ENCODE measurements around the gene TOP3B.
"Not testable (repeated sequence)": the region's sequence is repeated elsewhere in the genome, so short reads cannot be mapped to it uniquely, and the experiment has no call there.

TOP3B gene

DNA sequence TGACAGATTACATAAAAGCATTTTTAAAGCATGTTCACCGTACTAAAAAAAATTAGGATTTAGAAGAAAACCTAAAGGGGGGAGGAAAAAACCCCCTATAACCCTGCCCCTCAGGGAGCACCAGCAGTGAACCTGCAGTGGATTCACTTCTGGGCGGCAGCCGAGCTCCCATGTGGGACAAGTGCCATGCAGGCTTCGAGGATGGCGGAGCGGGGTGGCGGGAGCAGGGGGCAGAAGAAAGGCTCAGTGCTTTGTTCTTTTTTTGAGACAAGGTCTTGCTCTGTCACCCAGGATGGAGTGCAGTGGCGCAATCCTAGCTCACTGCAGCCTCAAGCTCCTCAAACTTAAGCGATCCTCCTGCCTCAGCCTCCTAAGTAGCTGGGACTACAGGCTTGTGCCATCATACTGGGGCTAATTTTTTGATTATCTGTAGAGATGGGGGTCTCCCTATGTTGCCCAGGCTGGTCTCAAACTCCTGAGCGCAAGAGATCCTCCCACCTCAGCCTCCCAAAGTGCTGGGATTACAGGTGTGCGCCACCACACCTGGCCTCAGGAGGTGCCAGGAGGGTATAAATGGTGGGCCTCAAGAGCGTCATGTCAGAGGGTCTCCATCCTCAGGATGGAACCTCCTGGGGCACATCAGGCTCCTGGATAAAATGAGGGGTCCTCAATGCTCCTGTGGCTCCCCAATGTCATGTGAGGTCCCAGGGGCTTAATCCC lies 64.0 kb downstream of the TOP3B start:
- no peak overlapping the region for H3K4me3 ChIP-seq (ENCODE audit: low read depth, low read length)
- DNase-seq = no peak
- H3K36me3 ChIP-seq (replicated peaks) = no peaks in the 10 kb centered on the region
- in situ Hi-C loops (cut with HindIII; ENCODE audit: low pct_ligation_motif_present, low sequenced_read_pairs) = no loop called here
- H3K27me3 ChIP-seq (replicated peaks) = no peaks in the 10 kb centered on the region
- TF ChIP-seq, protein P1, sequence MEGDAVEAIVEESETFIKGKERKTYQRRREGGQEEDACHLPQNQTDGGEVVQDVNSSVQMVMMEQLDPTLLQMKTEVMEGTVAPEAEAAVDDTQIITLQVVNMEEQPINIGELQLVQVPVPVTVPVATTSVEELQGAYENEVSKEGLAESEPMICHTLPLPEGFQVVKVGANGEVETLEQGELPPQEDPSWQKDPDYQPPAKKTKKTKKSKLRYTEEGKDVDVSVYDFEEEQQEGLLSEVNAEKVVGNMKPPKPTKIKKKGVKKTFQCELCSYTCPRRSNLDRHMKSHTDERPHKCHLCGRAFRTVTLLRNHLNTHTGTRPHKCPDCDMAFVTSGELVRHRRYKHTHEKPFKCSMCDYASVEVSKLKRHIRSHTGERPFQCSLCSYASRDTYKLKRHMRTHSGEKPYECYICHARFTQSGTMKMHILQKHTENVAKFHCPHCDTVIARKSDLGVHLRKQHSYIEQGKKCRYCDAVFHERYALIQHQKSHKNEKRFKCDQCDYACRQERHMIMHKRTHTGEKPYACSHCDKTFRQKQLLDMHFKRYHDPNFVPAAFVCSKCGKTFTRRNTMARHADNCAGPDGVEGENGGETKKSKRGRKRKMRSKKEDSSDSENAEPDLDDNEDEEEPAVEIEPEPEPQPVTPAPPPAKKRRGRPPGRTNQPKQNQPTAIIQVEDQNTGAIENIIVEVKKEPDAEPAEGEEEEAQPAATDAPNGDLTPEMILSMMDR (IDR thresholded peaks at IDR 0.05; ENCODE audit: low read depth, low read length, missing control alignments) = no peak
- H3K27ac ChIP-seq = no peak overlapping the region

DNA sequence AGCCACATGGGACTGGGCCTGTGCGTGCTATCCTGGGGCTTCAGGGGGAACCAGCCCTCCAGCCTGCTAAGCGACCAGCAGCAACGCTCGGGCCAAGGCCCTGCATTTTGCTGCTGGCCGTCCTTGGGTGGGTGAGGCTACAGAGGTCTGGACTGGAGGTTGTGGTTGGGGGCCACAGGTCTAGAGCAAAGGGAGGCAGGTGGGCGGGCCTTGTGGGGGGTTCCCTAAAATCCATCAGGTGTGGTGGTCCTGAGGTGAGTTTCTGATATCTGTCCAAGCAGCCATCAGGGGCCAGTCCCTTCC lies 64.7 kb downstream of the TOP3B start:
- DNase-seq = no peak
- Histone ChIP-seq H3K27ac (no peak overlapping the region), H3K4me3 (ENCODE audit: low read depth, low read length) (no peak overlapping the region), H3K36me3 (replicated peaks) (no peaks in the 10 kb centered on the region), H3K27me3 (replicated peaks) (no peaks in the 10 kb centered on the region)
- TF ChIP-seq, protein P1 (IDR thresholded peaks at IDR 0.05; ENCODE audit: low read depth, low read length, missing control alignments) = no peak
- in situ Hi-C loops (cut with HindIII; ENCODE audit: low pct_ligation_motif_present, low sequenced_read_pairs) = no loop called here

- Histone ChIP-seq H3K4me3 (ENCODE audit: low read depth, low read length) (no peak overlapping the region), H3K36me3 (replicated peaks) (no peaks in the 10 kb centered on the region), H3K27ac (no peak overlapping the region), H3K27me3 (replicated peaks) (no peaks in the 10 kb centered on the region)
- TF ChIP-seq, protein P1 (IDR thresholded peaks at IDR 0.05; ENCODE audit: low read depth, low read length, missing control alignments) = no peak
- DNase-seq = no peak
- in situ Hi-C loops (cut with HindIII; ENCODE audit: low pct_ligation_motif_present, low sequenced_read_pairs) = no loop called here
Measured at GRCh38 chr22:21917181-21917958, 65.2 kb downstream of the TOP3B start.

GRCh38 chr22:21916309-21916918 lies 66.2 kb downstream of the TOP3B start:
- in situ Hi-C loops (cut with HindIII; ENCODE audit: low pct_ligation_motif_present, low sequenced_read_pairs) = no loop called here
- Histone ChIP-seq H3K27ac (no peak overlapping the region), H3K36me3 (replicated peaks) (no peaks in the 10 kb centered on the region), H3K4me3 (ENCODE audit: low read depth, low read length) (no peak overlapping the region), H3K27me3 (replicated peaks) (no peaks in the 10 kb centered on the region)
- TF ChIP-seq, protein P1 (IDR thresholded peaks at IDR 0.05; ENCODE audit: low read depth, low read length, missing control alignments) = no peak
- DNase-seq = no peak

DNA sequence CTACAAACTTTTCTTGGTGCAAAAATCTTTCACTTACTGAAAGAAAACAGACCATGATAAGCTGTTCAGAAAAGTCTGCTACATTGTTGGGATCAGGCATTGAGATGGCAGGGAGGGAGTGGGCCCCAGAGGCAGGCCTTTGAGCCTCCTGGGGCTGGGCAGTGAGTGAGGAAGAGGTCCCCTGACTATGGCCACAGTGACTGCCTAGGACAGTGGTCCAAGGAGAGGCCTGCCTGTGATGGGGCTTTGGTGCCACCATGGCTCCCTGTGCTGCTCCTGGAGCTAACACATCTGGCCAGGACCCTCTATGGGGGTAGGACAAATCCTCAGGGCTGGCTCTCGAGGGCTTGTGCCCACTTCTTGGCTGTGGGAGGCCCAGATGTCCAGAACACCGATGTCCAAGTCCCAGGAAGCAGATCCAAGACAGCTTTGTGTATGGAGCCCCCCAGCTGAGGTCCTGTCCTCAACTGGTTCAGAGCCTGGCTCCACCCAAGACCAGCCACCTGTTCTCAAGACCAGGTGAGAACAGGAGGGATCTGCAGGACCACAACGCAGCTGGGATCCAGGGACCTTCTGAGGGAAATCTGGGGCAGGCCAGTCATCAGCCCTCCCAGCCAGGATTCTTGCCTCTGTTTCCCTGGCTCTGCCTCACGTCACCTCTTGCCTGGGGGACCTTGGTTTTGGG lies 66.8 kb downstream of the TOP3B start:
- TF ChIP-seq, protein P1 (IDR thresholded peaks at IDR 0.05; ENCODE audit: low read depth, low read length, missing control alignments) = no peak
- no peak overlapping the region for H3K27ac ChIP-seq
- H3K4me3 ChIP-seq (ENCODE audit: low read depth, low read length) = no peak overlapping the region
- DNase-seq = no peak
- no peaks in the 10 kb centered on the region for H3K27me3 ChIP-seq (replicated peaks)
- in situ Hi-C loops (cut with HindIII; ENCODE audit: low pct_ligation_motif_present, low sequenced_read_pairs) = no loop called here
- H3K36me3 ChIP-seq (replicated peaks) = no peaks in the 10 kb centered on the region

DNA sequence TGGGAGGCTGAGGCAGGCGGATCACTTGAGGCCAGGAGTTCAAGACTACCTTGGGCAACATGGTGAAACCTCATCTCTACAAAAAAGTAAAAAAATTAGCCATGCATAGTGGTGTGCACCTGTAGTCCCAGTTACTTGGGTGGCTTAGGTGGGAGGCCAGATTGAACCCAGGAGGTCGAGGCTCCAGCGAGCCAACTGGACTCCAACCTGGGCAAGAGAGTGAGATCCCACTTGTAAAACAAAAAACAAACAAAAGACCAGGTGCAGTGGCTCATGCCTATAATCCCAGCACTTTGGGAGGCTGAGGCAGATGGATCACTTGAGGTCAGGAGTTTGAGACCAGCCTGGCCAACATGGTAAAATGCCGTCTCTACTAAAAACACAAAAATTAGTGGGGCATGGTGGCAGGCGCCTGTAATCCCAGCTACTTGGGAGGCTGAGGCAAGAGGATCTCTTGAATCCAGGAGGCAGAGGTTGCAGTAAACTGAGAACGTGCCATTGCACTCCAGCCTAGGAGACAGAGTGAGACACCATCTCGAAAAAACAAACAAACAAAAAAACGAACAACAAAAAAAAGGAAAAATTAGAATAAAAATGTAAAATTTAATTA lies 68.4 kb downstream of the TOP3B start:
- H3K4me3 ChIP-seq (ENCODE audit: low read depth, low read length); in situ Hi-C loops (cut with HindIII; ENCODE audit: low pct_ligation_motif_present, low sequenced_read_pairs); H3K36me3 ChIP-seq (replicated peaks): not testable (repeated sequence)

GRCh38 chr22:21910367-21910766 lies 72.2 kb downstream of the TOP3B start:
- in situ Hi-C loops (cut with HindIII; ENCODE audit: low pct_ligation_motif_present, low sequenced_read_pairs); H3K36me3 ChIP-seq (replicated peaks); H3K27me3 ChIP-seq (replicated peaks); H3K4me3 ChIP-seq (ENCODE audit: low read depth, low read length); H3K27ac ChIP-seq; DNase-seq: not testable (repeated sequence)

More for the DNA sequence above, 68.4 kb downstream of the TOP3B start:
- H3K27me3 ChIP-seq (replicated peaks); H3K27ac ChIP-seq; DNase-seq: not testable (repeated sequence)
